GM21717 (cell line): ENCODE measurements around the gene PTPRN2.
"Not testable (repeated sequence)": the region's sequence is repeated elsewhere in the genome, so short reads cannot be mapped to it uniquely, and the experiment has no call there.

ENCODE experiments used
- ATAC-seq: cut with Tn5 transposase; IDR thresholded peaks from one replicate; pipeline ENCODE4 v1.9.1; 2021; ENCODE audit warnings: mild to moderate bottlenecking, moderate library complexity; ENCODE audit not compliant: unreplicated experiment

Gene PTPRN2

GRCh38 chr7:158519633-158520174, 67.9 kb downstream of the PTPRN2 start:
- ATAC-seq: no peak

GRCh38 chr7:158518980-158519632, 68.5 kb downstream of the PTPRN2 start:
- ATAC-seq: no peak

- ATAC-seq: no peak
Measured at GRCh38 chr7:158517571-158517970, 70.1 kb downstream of the PTPRN2 start.

- ATAC-seq: no peak
Measured at GRCh38 chr7:158517072-158517471, 70.6 kb downstream of the PTPRN2 start.

- ATAC-seq: no peak
Measured at GRCh38 chr7:158516524-158516923, 71.1 kb downstream of the PTPRN2 start.

GRCh38 chr7:158512869-158513268, 74.8 kb downstream of the PTPRN2 start:
- no peak for ATAC-seq

- no peak for ATAC-seq
Measured at GRCh38 chr7:158512042-158512441, 75.6 kb downstream of the PTPRN2 start.

GRCh38 chr7:158508802-158509385, 78.7 kb downstream of the PTPRN2 start:
- ATAC-seq: no peak

- not testable (repeated sequence) for ATAC-seq
Measured at GRCh38 chr7:158508321-158508720, 79.3 kb downstream of the PTPRN2 start.

GRCh38 chr7:158507917-158508316, 79.7 kb downstream of the PTPRN2 start:
- ATAC-seq: no peak

- not testable (repeated sequence) for ATAC-seq
Measured at GRCh38 chr7:158507175-158507574, 80.4 kb downstream of the PTPRN2 start.

GRCh38 chr7:158506626-158507025, 81.0 kb downstream of the PTPRN2 start:
- ATAC-seq: no peak

- ATAC-seq: no peak
Measured at GRCh38 chr7:158505683-158506082, 81.9 kb downstream of the PTPRN2 start.

GRCh38 chr7:158502068-158502750, 85.4 kb downstream of the PTPRN2 start:
- ATAC-seq: no peak

GRCh38 chr7:158501393-158502067, 86.1 kb downstream of the PTPRN2 start:
- no peak for ATAC-seq

- no peak for ATAC-seq
Measured at GRCh38 chr7:158500651-158501052, 87.0 kb downstream of the PTPRN2 start.

- no peak for ATAC-seq
Measured at GRCh38 chr7:158499082-158499455, 88.6 kb downstream of the PTPRN2 start.

GRCh38 chr7:158498443-158499081, 89.1 kb downstream of the PTPRN2 start:
- no peak for ATAC-seq

GRCh38 chr7:158497627-158498026, 90.0 kb downstream of the PTPRN2 start:
- no peak for ATAC-seq

GRCh38 chr7:158495786-158496185, 91.8 kb downstream of the PTPRN2 start:
- ATAC-seq: no peak

- ATAC-seq: no peak
Measured at GRCh38 chr7:158495216-158495615, 92.4 kb downstream of the PTPRN2 start.
